Natural killer cell (primary cell): ENCODE results near the gene PCDHGA1. TPM values are rescaled to one million over a fixed set of nuclear protein-coding genes. Genes with fewer than 3 reads are reported as not detected.

ENCODE experiments used
- ATAC-seq, 3 donors: fragments of 150-1000 bp in 2 of 3; fragments of 200-7000 bp in 1 of 3; cut with Tn5 transposase; 1 replicate in 1 of 3; 2 replicates in 2 of 3; pipeline ENCODE4 v1.10.0; 2021; ENCODE audit warnings: mild to moderate bottlenecking in 2 of 3, moderate library complexity in 2 of 3
- DNase-seq, 2 donors: peaks; one replicate each; pipeline versions ENCODE4 v3.0.0 to v3.0.0-alpha.2; 2013 to 2021; ENCODE audit warnings: mixed read lengths in 1 of 2
- H3K27ac ChIP-seq: one replicate; pipeline ENCODE4 v1.5.1; 2013; ENCODE audit warnings: mild to moderate bottlenecking, low read length
- H3K27me3 ChIP-seq: one replicate; pipeline ENCODE4 v1.6.1; 2013; ENCODE audit warnings: low read length; ENCODE audit not compliant: control insufficient read depth, insufficient read depth
- H3K36me3 ChIP-seq: one replicate; pipeline ENCODE4 v1.6.1; 2013; ENCODE audit warnings: low read length; ENCODE audit not compliant: control insufficient read depth, insufficient read depth
- H3K4me1 ChIP-seq: one replicate; pipeline ENCODE4 v1.6.1; 2013; ENCODE audit warnings: low read length; ENCODE audit not compliant: control insufficient read depth, insufficient read depth
- H3K4me3 ChIP-seq: one replicate; pipeline ENCODE4 v1.5.1; 2013; ENCODE audit warnings: low read length
- H3K9me3 ChIP-seq: one replicate; pipeline ENCODE4 v1.6.1; 2013; ENCODE audit warnings: low read length; ENCODE audit not compliant: control insufficient read depth, insufficient read depth
- H3K27ac Mint-ChIP-seq, 2 donors: one replicate each; pipeline ENCODE4 v1.8.0; 2022; ENCODE audit warnings: mild to moderate bottlenecking in 2 of 2, mixed read lengths in 2 of 2, moderate library complexity in 1 of 2
- H3K27me3 Mint-ChIP-seq, 2 donors: one replicate each; pipeline ENCODE4 v1.8.0; 2022; ENCODE audit warnings: low read depth in 2 of 2, mixed read lengths in 2 of 2
- H3K36me3 Mint-ChIP-seq: one replicate; pipeline ENCODE4 v1.8.0; 2022; ENCODE audit warnings: mixed read lengths
- H3K4me1 Mint-ChIP-seq, 2 donors: one replicate each; pipeline ENCODE4 v1.8.0; 2022; ENCODE audit warnings: mixed read lengths in 2 of 2
- H3K4me3 Mint-ChIP-seq: one replicate; pipeline ENCODE4 v1.8.0; 2022; ENCODE audit warnings: mild to moderate bottlenecking, moderate library complexity, mixed read lengths
- H3K9me3 Mint-ChIP-seq, 2 donors: one replicate each; pipeline ENCODE4 v1.8.0; 2022; ENCODE audit warnings: mixed read lengths in 2 of 2
- CTCF ChIP-seq: fragments of 200-600 bp; IDR thresholded peaks from one replicate; pipeline ENCODE4 v1.8.0; 2022; ENCODE audit warnings: antibody characterized with exemption
- WGBS: methylation state at CpG from one replicate; pipeline ENCODE4 v1.1.7; 2013; ENCODE audit warnings: missing lambda C conversion rate; ENCODE audit not compliant: insufficient coverage; 5-methylcytosine and 5-hydroxymethylcytosine counted together
- intact Hi-C: fragments of 100-400 bp; cut with micrococcal nuclease; formaldehyde crosslinking; loops from one replicate; pipeline ENCODE4 v1.14.2; 2022
- total RNA-seq, 4 donors: library from RNA; stranded (reverse); fragments of 120-200 nt in 1 of 4; gene quantifications; one replicate each; pipeline versions ENCODE4 v1.2.3 to v1.2.4, GENCODE V29; 2013 to 2022

PCDHGA1 gene
- total RNA-seq, 3 donors from 2014 or later (not counting 1 experiment from before 2014, with no cell fraction given), result not detected

- Mint-ChIP-seq H3K9me3 (no peaks in the 10 kb centered on the region), H3K36me3 (no peaks in the 10 kb centered on the region), H3K27me3 (no peaks in the 10 kb centered on the region), H3K4me1 (peaks cover 15 to 24% of the 10 kb centered on the region in 2 donors), H3K27ac (no peak overlapping the region), H3K4me3 (no peak overlapping the region)
- intact Hi-C loops, result no loop called here
- Histone ChIP-seq H3K27me3 (no peaks in the 10 kb centered on the region), H3K4me3 (no peak overlapping the region), H3K27ac (no peak overlapping the region), H3K36me3 (no peaks in the 10 kb centered on the region), H3K9me3 (no peaks in the 10 kb centered on the region), H3K4me1 (peaks cover 37% of the 10 kb centered on the region)
- ATAC-seq, result no peak
- no peak for TF ChIP-seq CTCF
- WGBS, result 57% methylated on average over 9 of the region's 9 CpGs
- no peak for DNase-seq
Measured at GRCh38 chr5:141508440-141508797, 178.1 kb downstream of the PCDHGA1 start.

GRCh38 chr5:141508798-141509611, 178.7 kb downstream of the PCDHGA1 start:
- no peak overlapping the region for H3K27ac Mint-ChIP-seq
- no peaks in the 10 kb centered on the region for H3K9me3 Mint-ChIP-seq
- H3K36me3 ChIP-seq, result no peaks in the 10 kb centered on the region
- H3K4me1 Mint-ChIP-seq, result peaks cover 21 to 30% of the 10 kb centered on the region in 2 donors
- H3K4me3 Mint-ChIP-seq, result no peak overlapping the region
- 34% methylated on average over 16 of the region's 23 CpGs for WGBS
- no peak for TF ChIP-seq CTCF
- peaks cover 42% of the 10 kb centered on the region for H3K4me1 ChIP-seq
- H3K4me3 ChIP-seq, result no peak overlapping the region
- intact Hi-C loops, result no loop called here
- DNase-seq, result no peak
- ATAC-seq, result no peak
- H3K36me3 Mint-ChIP-seq, result no peaks in the 10 kb centered on the region
- H3K27me3 Mint-ChIP-seq, result no peaks in the 10 kb centered on the region
- H3K9me3 ChIP-seq, result no peaks in the 10 kb centered on the region
- H3K27ac ChIP-seq, result no peak overlapping the region
- no peaks in the 10 kb centered on the region for H3K27me3 ChIP-seq

GRCh38 chr5:141510160-141510559, 179.8 kb downstream of the PCDHGA1 start:
- ATAC-seq (no peak), DNase-seq (no peak)
- no peak overlapping the region for H3K27ac Mint-ChIP-seq
- no peaks in the 10 kb centered on the region for H3K9me3 Mint-ChIP-seq
- no peaks in the 10 kb centered on the region for H3K27me3 Mint-ChIP-seq
- no peaks in the 10 kb centered on the region for H3K36me3 Mint-ChIP-seq
- H3K4me3 ChIP-seq, result no peak overlapping the region
- peaks cover 54% of the 10 kb centered on the region for H3K4me1 ChIP-seq
- TF ChIP-seq CTCF, result no peak
- H3K9me3 ChIP-seq, result no peaks in the 10 kb centered on the region
- WGBS, result 92% methylated on average over 8 of the region's 9 CpGs
- intact Hi-C loops, result loop anchor here (5.0 kb wide), 2 partner anchors 98 to 183 kb away; partner anchors contain the start of gene PCDHGA10
- H3K36me3 ChIP-seq, result peaks cover 7% of the 10 kb centered on the region
- no peaks in the 10 kb centered on the region for H3K27me3 ChIP-seq
- H3K27ac ChIP-seq, result no peak overlapping the region
- H3K4me3 Mint-ChIP-seq, result no peak overlapping the region
- H3K4me1 Mint-ChIP-seq, result peaks cover 33 to 41% of the 10 kb centered on the region in 2 donors
